Measurements from ENCODE around the gene FRMPD4. TPM values are rescaled to one million over a fixed set of nuclear protein-coding genes. Genes with fewer than 3 reads are reported as not detected.
"Not testable (repeated sequence)": the region's sequence is repeated elsewhere in the genome, so short reads cannot be mapped to it uniquely, and the experiment has no call there.

FRMPD4 gene
- total RNA-seq, 1 donor from 2014 or later, result not detected

DNA sequence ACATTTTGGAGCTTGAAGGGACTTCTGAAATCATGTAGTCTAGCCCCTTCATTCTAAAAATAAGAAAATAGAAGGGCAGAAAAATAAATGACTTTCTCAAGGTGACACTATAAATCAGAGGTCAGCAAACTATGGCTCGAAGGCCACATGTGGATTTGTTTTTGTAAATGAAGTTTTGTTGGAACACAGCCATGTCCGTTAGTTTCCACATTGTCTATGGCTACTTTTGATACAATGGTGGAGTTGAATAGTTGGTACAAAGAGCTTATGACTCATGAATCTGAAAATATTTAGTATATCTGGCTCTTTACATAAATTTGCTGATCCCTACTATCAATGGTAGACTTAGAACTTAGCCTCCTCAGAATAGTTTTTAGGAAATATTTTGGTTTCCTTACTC, 350.5 kb downstream of the FRMPD4 start:
- Mint-ChIP-seq H3K27me3 (ENCODE audit: low read depth) (no peaks in the 10 kb centered on the region), H3K4me3 (ENCODE audit: low read depth) (no peak overlapping the region), H3K27ac (no peak overlapping the region), H3K4me1 (ENCODE audit: low read depth) (no peaks in the 10 kb centered on the region), H3K36me3 (ENCODE audit: low read depth) (no peaks in the 10 kb centered on the region), H3K9me3 (no peaks in the 10 kb centered on the region)
- DNase-seq (ENCODE audit: low spot score), result no peak
- intact Hi-C loops (cut with micrococcal nuclease), result no loop called here

DNA sequence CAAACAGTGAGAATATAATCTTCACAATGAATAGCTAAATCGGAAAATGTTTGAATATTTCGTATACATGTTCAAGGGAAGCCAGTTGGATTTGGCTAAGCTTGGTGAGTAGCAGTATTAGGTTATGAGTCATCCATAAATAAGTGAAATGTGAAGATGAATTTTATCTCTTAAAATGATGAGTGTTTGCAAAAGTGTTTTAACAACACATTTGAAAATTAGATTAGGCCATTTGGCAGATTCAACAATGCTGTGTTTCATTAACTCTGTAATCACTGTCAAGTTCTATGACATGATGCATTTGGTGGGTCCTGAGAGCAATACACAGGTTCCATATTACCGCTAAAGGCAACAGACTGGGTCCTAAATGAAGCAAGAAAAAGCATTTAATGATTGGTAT, 351.1 kb downstream of the FRMPD4 start:
- H3K4me3 Mint-ChIP-seq (ENCODE audit: low read depth), result no peak overlapping the region
- H3K36me3 Mint-ChIP-seq (ENCODE audit: low read depth), result no peaks in the 10 kb centered on the region
- no peaks in the 10 kb centered on the region for H3K4me1 Mint-ChIP-seq (ENCODE audit: low read depth)
- H3K27ac Mint-ChIP-seq, result no peak overlapping the region
- H3K27me3 Mint-ChIP-seq (ENCODE audit: low read depth), result no peaks in the 10 kb centered on the region
- DNase-seq (ENCODE audit: low spot score), result no peak
- no peaks in the 10 kb centered on the region for H3K9me3 Mint-ChIP-seq
- intact Hi-C loops (cut with micrococcal nuclease), result no loop called here

DNA sequence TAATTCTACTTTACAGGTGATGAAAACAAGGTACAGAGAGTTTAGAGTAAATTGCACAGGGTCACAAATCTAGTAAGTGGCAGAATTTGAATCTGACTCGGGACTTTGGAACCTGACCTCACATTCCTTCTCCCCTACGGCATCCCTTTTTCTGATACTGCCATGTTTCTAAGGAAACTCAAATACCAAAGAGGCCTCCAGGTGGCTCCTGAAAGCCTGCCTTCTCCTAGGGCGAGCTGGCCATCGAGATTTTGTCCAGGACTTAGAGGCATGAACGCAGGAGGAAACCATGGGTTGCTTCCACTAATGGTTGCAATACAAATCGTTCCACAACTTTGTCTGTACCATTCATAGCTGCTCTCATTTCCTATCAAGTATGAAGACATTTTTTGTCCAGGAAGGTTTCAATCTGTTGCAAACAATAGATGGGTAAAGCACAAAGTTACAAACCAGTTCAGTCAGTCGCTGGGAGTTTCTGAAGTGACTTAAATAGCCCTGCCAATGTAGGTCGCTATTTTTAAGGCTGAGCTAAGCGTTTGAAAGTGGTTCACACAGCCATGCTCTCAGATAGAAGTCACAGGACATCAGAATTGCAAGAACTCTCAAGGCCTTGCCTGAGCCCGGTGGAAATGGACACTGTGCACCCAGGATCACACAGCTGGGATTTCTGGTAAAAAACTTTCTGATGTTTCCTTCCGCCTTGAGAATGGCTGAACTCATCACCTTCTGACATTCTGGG, 356.3 kb downstream of the FRMPD4 start:
- Mint-ChIP-seq H3K27ac (no peak overlapping the region), H3K27me3 (ENCODE audit: low read depth) (no peaks in the 10 kb centered on the region), H3K4me1 (ENCODE audit: low read depth) (no peaks in the 10 kb centered on the region), H3K9me3 (no peaks in the 10 kb centered on the region), H3K4me3 (ENCODE audit: low read depth) (no peak overlapping the region), H3K36me3 (ENCODE audit: low read depth) (no peaks in the 10 kb centered on the region)
- intact Hi-C loops (cut with micrococcal nuclease), result no loop called here
- DNase-seq (ENCODE audit: low spot score), result no peak

DNA sequence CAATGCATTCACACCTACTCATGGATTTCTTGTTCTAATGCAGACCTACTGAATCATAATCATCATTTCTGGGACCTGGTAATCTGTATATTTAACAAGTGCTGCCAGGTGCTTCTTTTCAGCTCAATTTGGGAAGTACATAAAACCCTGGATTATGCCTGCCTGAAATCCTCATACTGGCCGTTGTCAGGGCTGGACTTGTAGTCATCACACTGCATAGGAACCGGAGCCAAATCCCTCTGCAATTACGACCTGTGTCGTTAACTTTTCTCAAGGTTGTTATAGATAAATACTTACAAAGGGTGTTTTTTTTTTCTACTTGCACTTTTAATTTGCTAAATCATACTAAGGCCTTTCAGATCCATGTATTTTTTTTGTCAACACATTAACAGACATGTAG, 358.1 kb downstream of the FRMPD4 start:
- intact Hi-C loops (cut with micrococcal nuclease), result no loop called here
- Mint-ChIP-seq H3K9me3 (no peaks in the 10 kb centered on the region), H3K4me1 (ENCODE audit: low read depth) (no peaks in the 10 kb centered on the region), H3K27ac (no peak overlapping the region), H3K27me3 (ENCODE audit: low read depth) (no peaks in the 10 kb centered on the region), H3K36me3 (ENCODE audit: low read depth) (no peaks in the 10 kb centered on the region), H3K4me3 (ENCODE audit: low read depth) (no peak overlapping the region)
- no peak for DNase-seq (ENCODE audit: low spot score)

DNA sequence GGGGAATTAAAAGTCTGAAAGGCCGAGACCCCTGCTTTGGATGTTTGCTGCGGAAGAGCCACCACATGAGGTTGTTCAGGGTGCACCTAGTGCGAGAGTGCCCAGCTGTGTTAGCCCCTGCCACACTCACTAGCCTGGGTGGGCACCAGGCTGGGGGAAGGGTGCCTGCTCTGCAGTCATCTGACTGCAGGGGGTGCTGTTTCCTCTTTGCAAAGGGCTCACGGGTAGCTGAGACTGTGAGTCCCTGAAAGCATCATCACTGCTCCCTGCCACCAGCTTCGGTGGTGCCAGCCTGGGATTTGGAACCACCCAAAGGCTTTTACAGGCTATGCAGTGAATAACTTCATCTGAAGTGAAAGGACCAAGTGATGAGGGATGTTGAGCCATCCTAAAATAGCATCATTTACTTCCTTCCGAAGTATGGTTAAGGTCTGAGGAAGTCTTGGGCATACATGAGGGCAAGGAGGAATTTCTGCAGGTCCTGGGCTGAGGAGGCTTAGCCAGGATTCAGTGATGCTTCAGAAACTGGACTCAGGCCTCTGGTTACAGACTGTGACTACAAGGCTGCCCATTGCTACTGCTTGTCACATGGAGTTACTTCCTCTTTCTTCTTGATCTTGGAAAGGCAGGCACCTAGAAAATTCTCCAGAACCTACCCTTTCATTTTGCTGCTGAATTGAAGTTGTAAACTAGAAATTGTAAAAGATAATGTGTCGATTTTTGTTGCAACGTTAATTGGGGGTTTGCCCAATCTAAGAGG, 359.7 kb downstream of the FRMPD4 start:
- intact Hi-C loops (cut with micrococcal nuclease), result loop anchor here (2.0 kb wide), 1 partner anchor 203 kb away; no protein-coding TSS in a partner anchor
- Mint-ChIP-seq H3K27ac (no peak overlapping the region), H3K9me3 (no peaks in the 10 kb centered on the region), H3K36me3 (ENCODE audit: low read depth) (no peaks in the 10 kb centered on the region), H3K4me1 (ENCODE audit: low read depth) (no peaks in the 10 kb centered on the region), H3K27me3 (ENCODE audit: low read depth) (no peaks in the 10 kb centered on the region), H3K4me3 (ENCODE audit: low read depth) (no peak overlapping the region)
- no peak for DNase-seq (ENCODE audit: low spot score)

DNA sequence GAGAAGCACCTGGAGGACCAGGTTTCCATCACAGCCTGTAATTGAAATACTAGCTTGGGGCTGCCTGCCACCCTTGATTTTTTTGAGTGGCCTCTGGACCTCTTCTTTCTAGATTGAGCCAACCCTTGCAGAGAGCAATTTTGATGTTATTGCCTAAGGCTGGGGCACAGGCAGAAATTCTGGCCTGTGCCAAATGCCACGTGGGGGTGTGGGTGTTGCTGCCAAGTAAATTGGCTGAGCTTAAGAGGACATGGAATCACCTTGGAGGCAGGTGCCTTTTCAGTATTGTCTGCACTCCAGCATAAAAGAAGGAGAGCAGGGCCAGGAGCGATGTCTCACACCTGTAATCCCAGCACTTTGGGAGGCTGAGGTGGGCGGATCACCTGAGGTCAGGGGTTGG, 366.9 kb downstream of the FRMPD4 start:
- H3K9me3 Mint-ChIP-seq, result no peaks in the 10 kb centered on the region
- H3K27me3 Mint-ChIP-seq (ENCODE audit: low read depth), result no peaks in the 10 kb centered on the region
- no peak overlapping the region for H3K4me3 Mint-ChIP-seq (ENCODE audit: low read depth)
- no peak overlapping the region for H3K27ac Mint-ChIP-seq
- DNase-seq (ENCODE audit: low spot score), result no peak
- H3K4me1 Mint-ChIP-seq (ENCODE audit: low read depth), result no peaks in the 10 kb centered on the region
- intact Hi-C loops (cut with micrococcal nuclease), result no loop called here
- H3K36me3 Mint-ChIP-seq (ENCODE audit: low read depth), result no peaks in the 10 kb centered on the region

DNA sequence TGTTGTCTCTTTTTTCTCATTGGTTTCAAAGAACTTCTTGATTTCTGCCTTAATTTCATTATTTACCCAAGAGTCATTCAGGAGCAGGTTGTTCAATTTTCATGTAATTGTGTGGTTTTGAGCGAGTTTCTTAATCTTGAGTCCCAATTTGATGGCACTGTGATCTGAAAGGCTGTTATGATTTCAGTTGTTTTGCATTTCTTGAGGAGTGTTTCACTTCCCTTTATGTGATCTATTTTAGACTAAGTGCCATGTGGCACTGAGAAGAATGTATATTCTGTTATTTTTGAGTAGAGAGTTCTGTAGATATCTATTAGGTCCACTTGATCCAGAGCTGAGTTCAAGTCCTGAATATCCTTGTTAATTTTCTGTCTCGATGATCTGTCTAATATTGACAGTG, 377.1 kb downstream of the FRMPD4 start:
- H3K4me1 Mint-ChIP-seq (ENCODE audit: low read depth); H3K9me3 Mint-ChIP-seq; DNase-seq (ENCODE audit: low spot score); intact Hi-C loops (cut with micrococcal nuclease); H3K27me3 Mint-ChIP-seq (ENCODE audit: low read depth); H3K36me3 Mint-ChIP-seq (ENCODE audit: low read depth); H3K4me3 Mint-ChIP-seq (ENCODE audit: low read depth); H3K27ac Mint-ChIP-seq: not testable (repeated sequence)

DNA sequence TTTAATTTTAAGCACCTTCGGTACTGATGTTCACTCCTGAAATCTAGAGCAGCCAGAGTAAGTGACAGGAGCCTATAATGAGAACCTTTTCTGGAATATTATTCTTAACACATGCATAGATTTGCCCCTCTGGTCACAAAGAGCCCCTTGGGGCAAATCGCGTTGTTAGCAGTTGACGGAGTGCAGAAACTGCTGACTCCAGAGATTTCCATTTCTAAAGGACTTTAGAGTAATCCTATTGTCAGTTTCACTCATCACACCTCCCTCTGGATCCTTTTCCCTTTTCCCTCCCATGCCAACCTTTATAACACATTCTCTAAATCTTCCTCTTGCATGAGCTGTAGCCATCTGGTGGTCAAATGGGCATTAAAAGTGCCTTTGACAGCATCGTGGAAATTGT, 388.0 kb downstream of the FRMPD4 start:
- H3K27ac Mint-ChIP-seq, result no peak overlapping the region
- no peaks in the 10 kb centered on the region for H3K27me3 Mint-ChIP-seq (ENCODE audit: low read depth)
- H3K9me3 Mint-ChIP-seq, result no peaks in the 10 kb centered on the region
- DNase-seq (ENCODE audit: low spot score), result no peak
- intact Hi-C loops (cut with micrococcal nuclease), result no loop called here
- H3K4me3 Mint-ChIP-seq (ENCODE audit: low read depth), result no peak overlapping the region
- H3K4me1 Mint-ChIP-seq (ENCODE audit: low read depth), result no peaks in the 10 kb centered on the region
- no peaks in the 10 kb centered on the region for H3K36me3 Mint-ChIP-seq (ENCODE audit: low read depth)

DNA sequence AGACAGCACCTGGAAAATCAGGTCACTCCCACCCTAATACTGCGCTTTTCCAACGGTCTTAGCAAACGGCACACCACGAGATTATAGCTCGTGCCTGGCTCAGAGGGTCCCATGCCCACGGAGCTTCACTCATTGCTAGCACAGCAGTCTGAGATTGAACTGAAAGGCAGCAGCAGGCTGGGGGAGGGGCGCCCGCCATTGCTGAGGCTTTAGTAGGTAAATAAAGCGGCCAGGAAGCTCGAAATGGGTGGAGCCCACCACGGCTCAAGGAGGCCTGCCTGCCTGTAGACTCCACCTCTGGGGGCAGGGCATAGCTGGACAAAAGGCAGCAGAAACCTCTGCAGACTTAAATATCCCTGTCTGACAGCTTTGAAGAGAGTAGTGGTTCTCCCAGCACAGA, 399.8 kb downstream of the FRMPD4 start:
- intact Hi-C loops (cut with micrococcal nuclease); DNase-seq (ENCODE audit: low spot score); H3K36me3 Mint-ChIP-seq (ENCODE audit: low read depth); H3K27me3 Mint-ChIP-seq (ENCODE audit: low read depth); H3K4me3 Mint-ChIP-seq (ENCODE audit: low read depth); H3K4me1 Mint-ChIP-seq (ENCODE audit: low read depth); H3K9me3 Mint-ChIP-seq; H3K27ac Mint-ChIP-seq: not testable (repeated sequence)

DNA sequence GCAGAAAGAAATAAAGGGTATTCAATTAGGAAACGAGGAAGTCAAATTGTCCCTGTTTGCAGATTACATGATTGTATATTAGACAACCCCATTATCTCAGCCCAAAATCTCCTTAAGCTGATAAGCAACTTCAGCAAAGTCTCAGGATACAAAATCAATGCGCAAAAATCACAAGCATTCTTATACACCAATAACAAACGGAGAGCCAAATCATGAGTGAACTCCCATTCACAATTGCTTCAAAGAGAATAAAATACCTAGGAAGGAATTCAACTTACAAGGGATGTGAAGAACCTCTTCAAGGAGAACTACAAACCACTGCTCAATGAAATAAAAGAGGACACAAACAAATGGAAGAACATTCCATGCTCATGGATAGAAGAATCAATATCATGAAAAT, 404.0 kb downstream of the FRMPD4 start:
- H3K36me3 Mint-ChIP-seq (ENCODE audit: low read depth); intact Hi-C loops (cut with micrococcal nuclease); DNase-seq (ENCODE audit: low spot score); H3K4me1 Mint-ChIP-seq (ENCODE audit: low read depth); H3K9me3 Mint-ChIP-seq; H3K27me3 Mint-ChIP-seq (ENCODE audit: low read depth); H3K4me3 Mint-ChIP-seq (ENCODE audit: low read depth); H3K27ac Mint-ChIP-seq: not testable (repeated sequence)

DNA sequence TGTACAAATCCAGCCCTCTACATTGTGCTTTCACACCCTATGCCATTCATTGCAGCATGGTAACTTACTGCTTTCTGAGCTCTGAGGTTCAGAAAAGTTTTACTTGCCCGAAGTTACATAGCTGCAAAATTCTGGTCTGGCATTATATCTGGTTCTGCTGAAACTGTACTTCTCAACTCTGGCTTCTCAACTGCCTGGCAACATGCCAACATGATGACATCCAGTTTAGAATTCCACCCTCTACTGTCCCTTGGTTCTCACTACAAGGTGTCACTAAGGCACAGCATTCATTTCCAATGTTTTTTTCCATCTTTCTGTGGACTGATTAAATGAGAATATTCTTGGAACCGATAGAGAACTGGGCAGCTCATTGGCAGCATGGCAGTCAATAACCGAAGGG, 410.1 kb downstream of the FRMPD4 start:
- Mint-ChIP-seq H3K27ac (no peak overlapping the region), H3K27me3 (ENCODE audit: low read depth) (no peaks in the 10 kb centered on the region), H3K4me3 (ENCODE audit: low read depth) (no peak overlapping the region), H3K4me1 (ENCODE audit: low read depth) (no peaks in the 10 kb centered on the region), H3K36me3 (ENCODE audit: low read depth) (no peaks in the 10 kb centered on the region), H3K9me3 (no peaks in the 10 kb centered on the region)
- no peak for DNase-seq (ENCODE audit: low spot score)
- intact Hi-C loops (cut with micrococcal nuclease), result no loop called here

DNA sequence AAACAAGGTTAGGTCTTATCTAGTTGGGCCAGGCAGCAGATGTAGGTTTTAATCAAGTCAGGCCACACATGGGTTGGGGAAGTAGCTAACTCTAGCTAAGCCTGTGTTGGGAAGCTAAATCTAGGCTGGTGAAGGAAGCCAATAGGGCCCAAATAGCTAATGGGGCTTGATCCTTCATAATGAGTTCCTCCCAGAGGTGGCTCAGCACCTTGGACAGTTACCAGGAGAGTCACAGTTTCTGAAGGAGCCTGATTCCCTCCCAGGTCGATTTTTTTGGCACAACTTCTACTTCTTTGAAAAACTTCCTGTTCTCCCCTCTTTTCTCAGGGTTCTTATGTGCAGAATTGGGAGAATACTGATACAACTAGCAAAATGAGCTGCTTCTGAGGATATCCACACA, 410.5 kb downstream of the FRMPD4 start:
- H3K36me3 Mint-ChIP-seq (ENCODE audit: low read depth), result no peaks in the 10 kb centered on the region
- intact Hi-C loops (cut with micrococcal nuclease), result no loop called here
- H3K27ac Mint-ChIP-seq, result no peak overlapping the region
- H3K4me1 Mint-ChIP-seq (ENCODE audit: low read depth), result no peaks in the 10 kb centered on the region
- no peaks in the 10 kb centered on the region for H3K9me3 Mint-ChIP-seq
- no peaks in the 10 kb centered on the region for H3K27me3 Mint-ChIP-seq (ENCODE audit: low read depth)
- DNase-seq (ENCODE audit: low spot score), result no peak
- no peak overlapping the region for H3K4me3 Mint-ChIP-seq (ENCODE audit: low read depth)

DNA sequence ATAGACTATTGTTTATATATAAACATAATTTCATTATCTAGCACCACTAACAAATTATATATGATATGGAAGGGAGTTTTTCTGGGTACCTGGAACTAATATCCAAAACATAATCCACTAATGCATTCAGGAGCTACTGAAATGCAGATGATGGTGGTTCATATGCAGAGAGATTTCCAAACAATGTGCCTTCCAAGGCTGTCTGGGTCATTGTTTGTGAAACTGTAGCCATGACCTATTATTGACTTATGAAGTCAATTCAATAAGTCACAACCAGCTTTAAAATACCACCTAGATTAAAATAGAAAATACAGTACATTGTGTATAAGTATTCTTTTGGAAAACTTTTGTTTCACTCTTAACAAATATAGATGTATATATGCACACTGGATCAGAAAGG, 415.9 kb downstream of the FRMPD4 start:
- H3K4me3 Mint-ChIP-seq (ENCODE audit: low read depth), result no peak overlapping the region
- H3K36me3 Mint-ChIP-seq (ENCODE audit: low read depth), result no peaks in the 10 kb centered on the region
- no peaks in the 10 kb centered on the region for H3K4me1 Mint-ChIP-seq (ENCODE audit: low read depth)
- intact Hi-C loops (cut with micrococcal nuclease), result no loop called here
- H3K9me3 Mint-ChIP-seq, result no peaks in the 10 kb centered on the region
- H3K27me3 Mint-ChIP-seq (ENCODE audit: low read depth), result no peaks in the 10 kb centered on the region
- DNase-seq (ENCODE audit: low spot score), result no peak
- H3K27ac Mint-ChIP-seq, result no peak overlapping the region

Data from activated T-helper 2 cell treated with anti-CD3 and anti-CD28 coated beads, Interferon-gamma antibody, Interleukin-2, Interleukin-4, amounts not matched to agents 10 μg/mL and 5 μg/mL and 100 μg/mL, durations not matched to agents 14 hours and 24 hours and 36 hours (primary cell).